ENCODE data around the gene TOMM34. TPM values are rescaled to one million over a fixed set of nuclear protein-coding genes. Genes with fewer than 3 reads are reported as not detected.

The TOMM34 gene
- total RNA-seq, 1 donor from 2014 or later: 45.8 TPM

DNA sequence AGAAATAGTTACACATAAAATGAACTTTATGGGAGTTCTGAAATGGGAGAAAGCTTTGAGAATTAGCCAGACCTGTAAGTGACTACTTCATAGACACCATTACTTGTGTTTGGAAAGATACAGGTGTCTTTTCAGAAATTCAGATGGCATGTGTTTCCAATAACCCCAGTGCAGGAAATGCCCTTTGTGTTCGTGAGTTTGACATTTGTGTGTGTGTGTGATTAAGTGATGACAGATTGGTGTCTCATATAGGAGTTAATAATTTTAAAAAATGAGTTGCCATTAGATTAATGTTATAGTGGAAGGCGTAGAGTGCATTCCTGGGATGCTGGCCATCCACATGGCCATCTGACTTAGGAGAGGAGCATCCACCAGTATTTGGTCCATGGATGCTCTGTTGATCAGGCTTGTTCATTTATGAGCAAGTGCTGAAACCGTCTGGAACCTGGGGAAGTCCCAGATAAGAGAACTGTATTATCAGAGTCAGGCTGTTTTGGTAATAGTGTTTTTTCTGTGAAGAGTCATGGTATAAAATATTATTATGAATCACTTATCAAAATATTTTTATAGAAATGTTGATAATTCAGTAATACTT lies 9.2 kb upstream of the TOMM34 start:
- Histone ChIP-seq H2AFZ (ENCODE audit: low read depth, low read length) (no peak overlapping the region), H3K27ac (ENCODE audit: low read depth, low read length) (no peak overlapping the region), H3K4me3 (ENCODE audit: insufficient read depth, low read depth, low read length) (no peak overlapping the region), H4K20me1 (ENCODE audit: insufficient read depth, low read length) (peaks cover 33% of the 10 kb centered on the region), H3K9me3 (ENCODE audit: insufficient read depth, low read depth, low read length) (no peaks in the 10 kb centered on the region), H3K4me1 (ENCODE audit: insufficient read depth, low read length) (peaks cover 15% of the 10 kb centered on the region), H3K9ac (ENCODE audit: low read length) (no peak overlapping the region), H3K27me3 (ENCODE audit: insufficient read depth, low read length) (no peaks in the 10 kb centered on the region), H3K36me3 (ENCODE audit: insufficient read depth, low read length) (peaks cover 4% of the 10 kb centered on the region), H3K4me2 (ENCODE audit: low read length) (no peak overlapping the region), H3K79me2 (ENCODE audit: insufficient read depth, low read length) (peaks cover 50% of the 10 kb centered on the region)
- H3K9me3 Mint-ChIP-seq (ENCODE audit: unreplicated experiment): no peaks in the 10 kb centered on the region
- TF ChIP-seq, protein P1, sequence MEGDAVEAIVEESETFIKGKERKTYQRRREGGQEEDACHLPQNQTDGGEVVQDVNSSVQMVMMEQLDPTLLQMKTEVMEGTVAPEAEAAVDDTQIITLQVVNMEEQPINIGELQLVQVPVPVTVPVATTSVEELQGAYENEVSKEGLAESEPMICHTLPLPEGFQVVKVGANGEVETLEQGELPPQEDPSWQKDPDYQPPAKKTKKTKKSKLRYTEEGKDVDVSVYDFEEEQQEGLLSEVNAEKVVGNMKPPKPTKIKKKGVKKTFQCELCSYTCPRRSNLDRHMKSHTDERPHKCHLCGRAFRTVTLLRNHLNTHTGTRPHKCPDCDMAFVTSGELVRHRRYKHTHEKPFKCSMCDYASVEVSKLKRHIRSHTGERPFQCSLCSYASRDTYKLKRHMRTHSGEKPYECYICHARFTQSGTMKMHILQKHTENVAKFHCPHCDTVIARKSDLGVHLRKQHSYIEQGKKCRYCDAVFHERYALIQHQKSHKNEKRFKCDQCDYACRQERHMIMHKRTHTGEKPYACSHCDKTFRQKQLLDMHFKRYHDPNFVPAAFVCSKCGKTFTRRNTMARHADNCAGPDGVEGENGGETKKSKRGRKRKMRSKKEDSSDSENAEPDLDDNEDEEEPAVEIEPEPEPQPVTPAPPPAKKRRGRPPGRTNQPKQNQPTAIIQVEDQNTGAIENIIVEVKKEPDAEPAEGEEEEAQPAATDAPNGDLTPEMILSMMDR (IDR thresholded peaks at IDR 0.05; ENCODE audit: insufficient read depth, low read depth, low read length): no peak
- TF ChIP-seq EZH2 (IDR thresholded peaks at IDR 0.05; ENCODE audit: insufficient read depth, low read length): no peak
- DNase-seq (ENCODE audit: low read depth) (no peak), FAIRE-seq (no peak)
- H3K36me3 Mint-ChIP-seq (ENCODE audit: low read depth, unreplicated experiment): no peaks in the 10 kb centered on the region
- H3K27ac Mint-ChIP-seq (ENCODE audit: unreplicated experiment): no peak overlapping the region
- no peaks in the 10 kb centered on the region for H3K27me3 Mint-ChIP-seq (ENCODE audit: low read depth, unreplicated experiment)
- peaks cover 24% of the 10 kb centered on the region for H3K4me1 Mint-ChIP-seq (ENCODE audit: low read depth, unreplicated experiment)
- no peak overlapping the region for H3K4me3 Mint-ChIP-seq (ENCODE audit: unreplicated experiment)

DNA sequence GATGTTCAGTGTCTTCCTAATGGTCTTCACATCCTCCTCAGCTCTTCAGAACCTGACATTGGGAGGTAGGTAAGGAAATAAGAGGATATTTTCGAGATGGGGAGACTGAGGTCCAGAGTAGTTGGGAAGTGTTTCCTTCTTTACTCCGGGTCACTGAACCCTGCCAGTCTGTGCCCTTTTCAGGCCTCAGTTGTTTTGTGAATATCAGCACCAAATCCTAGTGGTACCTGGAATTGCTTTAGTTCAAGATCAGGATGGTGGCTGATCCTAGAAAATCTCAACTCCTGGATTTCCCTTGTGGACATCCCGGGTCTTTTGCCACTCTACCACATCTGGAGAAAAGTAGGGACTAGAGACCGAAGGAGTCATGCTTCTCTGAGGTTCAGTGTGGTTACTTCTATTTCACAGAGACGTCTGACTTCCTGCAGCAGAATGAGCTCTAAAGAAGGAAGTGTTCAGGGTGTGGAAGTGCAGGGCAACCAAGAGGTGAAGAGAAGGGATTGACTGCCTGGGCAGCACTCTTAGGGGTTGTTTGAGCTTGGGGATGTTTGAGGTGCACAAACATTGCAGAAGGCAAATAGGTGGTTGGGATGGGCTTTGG lies 7.1 kb upstream of the TOMM34 start:
- Histone ChIP-seq H3K36me3 (ENCODE audit: insufficient read depth, low read length) (no peaks in the 10 kb centered on the region), H3K27ac (ENCODE audit: low read depth, low read length) (no peak overlapping the region), H4K20me1 (ENCODE audit: insufficient read depth, low read length) (peaks cover 33% of the 10 kb centered on the region), H3K4me2 (ENCODE audit: low read length) (peak overlapping the region; percentile 95), H3K4me3 (ENCODE audit: insufficient read depth, low read depth, low read length) (peak overlapping the region; percentile 84), H3K9ac (ENCODE audit: low read length) (peak overlapping the region; percentile 86), H3K9me3 (ENCODE audit: insufficient read depth, low read depth, low read length) (no peaks in the 10 kb centered on the region), H3K4me1 (ENCODE audit: insufficient read depth, low read length) (peaks cover 15% of the 10 kb centered on the region), H3K79me2 (ENCODE audit: insufficient read depth, low read length) (peaks cover 50% of the 10 kb centered on the region), H2AFZ (ENCODE audit: low read depth, low read length) (no peak overlapping the region), H3K27me3 (ENCODE audit: insufficient read depth, low read length) (no peaks in the 10 kb centered on the region)
- Mint-ChIP-seq H3K27me3 (ENCODE audit: low read depth, unreplicated experiment) (no peaks in the 10 kb centered on the region), H3K36me3 (ENCODE audit: low read depth, unreplicated experiment) (no peaks in the 10 kb centered on the region), H3K27ac (ENCODE audit: unreplicated experiment) (peak overlapping the region; percentile 15), H3K9me3 (ENCODE audit: unreplicated experiment) (no peaks in the 10 kb centered on the region), H3K4me3 (ENCODE audit: unreplicated experiment) (peak overlapping the region; percentile 99), H3K4me1 (ENCODE audit: low read depth, unreplicated experiment) (peaks cover 21% of the 10 kb centered on the region)
- no peak for FAIRE-seq
- TF ChIP-seq, protein P1 (IDR thresholded peaks at IDR 0.05; ENCODE audit: insufficient read depth, low read depth, low read length): no peak
- TF ChIP-seq EZH2 (IDR thresholded peaks at IDR 0.05; ENCODE audit: insufficient read depth, low read length): no peak
- DNase-seq (ENCODE audit: low read depth): no peak

Data from astrocyte (in vitro differentiated cells and primary cell).